DND-41 (cell line): Measurements from ENCODE around the gene FBLN5.

Experiments
- ATAC-seq: fragments of 200-7000 bp; cut with Tn5 transposase; 3 replicates; pipeline ENCODE4 v1.9.1; 2021; ENCODE audit warnings: low read depth; ENCODE audit not compliant: insufficient read depth
- DNase-seq: peaks from one replicate; pipeline ENCODE4 v3.0.0-alpha.2; 2020
- H2AFZ ChIP-seq: 2 replicates; pipeline ENCODE4 v1.6.0; 2012; ENCODE audit warnings: low read depth, low read length
- H3K27ac ChIP-seq: 2 replicates; pipeline ENCODE4 v1.5.1; 2012; ENCODE audit warnings: low read length, inconsistent platforms
- H3K27me3 ChIP-seq: fragments of 200-600 bp; sonication (generic); 2 replicates; pipeline ENCODE4 v1.6.0; 2012; ENCODE audit warnings: low read length, mild to moderate bottlenecking, inconsistent platforms; ENCODE audit not compliant: insufficient read depth, poor library complexity
- H3K36me3 ChIP-seq: 2 replicates; pipeline ENCODE4 v1.5.1; 2012; ENCODE audit warnings: low read length, inconsistent platforms; ENCODE audit not compliant: insufficient read depth
- H3K4me1 ChIP-seq: 2 replicates; pipeline ENCODE4 v1.5.1; 2012; ENCODE audit warnings: mild to moderate bottlenecking, low read length; ENCODE audit not compliant: insufficient read depth
- H3K4me2 ChIP-seq: 2 replicates; pipeline ENCODE4 v1.6.0; 2012; ENCODE audit warnings: mild to moderate bottlenecking, moderate library complexity, low read length, inconsistent platforms; ENCODE audit not compliant: insufficient read depth
- H3K4me3 ChIP-seq, 2 experiments: fragments of 200-600 bp in 1 of 2; shearing (Covaris generic) in 1 of 2; 2 replicates each; pipeline ENCODE4 v1.5.1; 2012 to 2016; ENCODE audit warnings: inconsistent platforms in 2 of 2, low read length in 2 of 2, mild to moderate bottlenecking in 2 of 2, low read depth in 1 of 2, moderate library complexity in 1 of 2
- H3K79me2 ChIP-seq: 2 replicates; pipeline ENCODE4 v1.6.0; 2012; ENCODE audit warnings: low read length, inconsistent platforms; ENCODE audit not compliant: insufficient read depth
- H3K9ac ChIP-seq: 2 replicates; pipeline ENCODE4 v1.6.0; 2012; ENCODE audit warnings: low read depth, mild to moderate bottlenecking, inconsistent platforms, low read length, moderate library complexity
- H3K9me3 ChIP-seq: 2 replicates; pipeline ENCODE4 v1.5.1; 2012; ENCODE audit warnings: low read length, moderate library complexity, mild to moderate bottlenecking, inconsistent platforms; ENCODE audit not compliant: insufficient read depth, severe bottlenecking
- H4K20me1 ChIP-seq: 2 replicates; pipeline ENCODE4 v1.6.0; 2012; ENCODE audit warnings: low read length; ENCODE audit not compliant: insufficient read depth
- EZH2 ChIP-seq: IDR thresholded peaks from 3 replicates; pipeline ENCODE4 v1.6.1; 2012; ENCODE audit warnings: borderline replicate concordance, low read depth, mild to moderate bottlenecking, moderate library complexity, low read length, inconsistent platforms; ENCODE audit not compliant: severe bottlenecking
- TF ChIP-seq, protein P1 (sequence below): IDR thresholded peaks from 2 replicates; pipeline ENCODE4 v1.5.1; 2012; ENCODE audit warnings: borderline replicate concordance, low read length, moderate library complexity, mild to moderate bottlenecking; ENCODE audit not compliant: poor library complexity, severe bottlenecking; ENCODE audit errors: extremely low read depth

Gene FBLN5

DNA sequence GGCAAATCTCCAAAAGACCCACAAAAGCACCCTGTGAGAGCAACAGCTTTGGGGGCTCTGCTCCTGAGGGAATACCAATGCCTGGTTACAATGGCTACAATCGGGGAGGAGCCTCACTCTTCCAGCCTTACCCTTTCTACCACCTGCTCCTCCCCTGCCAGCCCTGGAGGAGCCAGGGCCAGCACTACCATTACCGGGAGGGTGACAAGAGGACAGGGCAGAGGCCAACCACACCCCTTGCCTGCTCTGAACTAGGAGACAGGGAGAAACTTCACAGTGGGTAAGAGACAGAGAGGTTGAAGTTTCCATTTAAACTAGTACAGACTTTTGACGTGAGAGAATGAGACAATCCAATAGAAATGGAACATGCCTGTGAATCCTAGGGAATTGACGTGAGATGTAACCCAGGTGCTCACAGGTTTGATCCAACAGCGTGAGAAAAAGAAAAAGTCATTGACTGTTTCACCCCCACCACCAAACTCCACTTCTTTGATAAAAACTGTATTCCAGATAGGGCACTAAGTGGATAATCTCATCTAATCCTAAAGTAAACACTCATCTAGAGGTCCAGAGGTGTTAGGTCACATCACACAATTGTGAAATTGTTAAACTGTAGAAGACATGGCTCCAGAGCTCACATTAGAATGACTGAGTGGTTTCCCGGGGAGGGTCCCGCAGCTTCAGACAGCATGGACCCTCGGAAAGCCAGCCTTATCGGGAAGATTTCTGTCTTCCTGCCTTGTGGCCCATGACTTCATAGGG, 71.8 kb downstream of the FBLN5 start:
- no peaks in the 10 kb centered on the region for H3K36me3 ChIP-seq
- H3K27me3 ChIP-seq, result no peaks in the 10 kb centered on the region
- H3K9me3 ChIP-seq, result no peaks in the 10 kb centered on the region
- H2AFZ ChIP-seq, result no peak overlapping the region
- TF ChIP-seq, protein P1, sequence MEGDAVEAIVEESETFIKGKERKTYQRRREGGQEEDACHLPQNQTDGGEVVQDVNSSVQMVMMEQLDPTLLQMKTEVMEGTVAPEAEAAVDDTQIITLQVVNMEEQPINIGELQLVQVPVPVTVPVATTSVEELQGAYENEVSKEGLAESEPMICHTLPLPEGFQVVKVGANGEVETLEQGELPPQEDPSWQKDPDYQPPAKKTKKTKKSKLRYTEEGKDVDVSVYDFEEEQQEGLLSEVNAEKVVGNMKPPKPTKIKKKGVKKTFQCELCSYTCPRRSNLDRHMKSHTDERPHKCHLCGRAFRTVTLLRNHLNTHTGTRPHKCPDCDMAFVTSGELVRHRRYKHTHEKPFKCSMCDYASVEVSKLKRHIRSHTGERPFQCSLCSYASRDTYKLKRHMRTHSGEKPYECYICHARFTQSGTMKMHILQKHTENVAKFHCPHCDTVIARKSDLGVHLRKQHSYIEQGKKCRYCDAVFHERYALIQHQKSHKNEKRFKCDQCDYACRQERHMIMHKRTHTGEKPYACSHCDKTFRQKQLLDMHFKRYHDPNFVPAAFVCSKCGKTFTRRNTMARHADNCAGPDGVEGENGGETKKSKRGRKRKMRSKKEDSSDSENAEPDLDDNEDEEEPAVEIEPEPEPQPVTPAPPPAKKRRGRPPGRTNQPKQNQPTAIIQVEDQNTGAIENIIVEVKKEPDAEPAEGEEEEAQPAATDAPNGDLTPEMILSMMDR, result no peak
- TF ChIP-seq EZH2, result no peak
- peak overlapping the region; percentile 98 for H3K27ac ChIP-seq
- DNase-seq, result no peak
- no peak overlapping the region for H3K4me2 ChIP-seq
- H3K4me1 ChIP-seq, result peaks cover 59% of the 10 kb centered on the region
- ATAC-seq, result no peak
- H3K79me2 ChIP-seq, result no peaks in the 10 kb centered on the region
- no peak overlapping the region for H3K4me3 ChIP-seq
- no peaks in the 10 kb centered on the region for H4K20me1 ChIP-seq
- no peak overlapping the region; the same call in 1 of the 2 replicates for H3K9ac ChIP-seq

DNA sequence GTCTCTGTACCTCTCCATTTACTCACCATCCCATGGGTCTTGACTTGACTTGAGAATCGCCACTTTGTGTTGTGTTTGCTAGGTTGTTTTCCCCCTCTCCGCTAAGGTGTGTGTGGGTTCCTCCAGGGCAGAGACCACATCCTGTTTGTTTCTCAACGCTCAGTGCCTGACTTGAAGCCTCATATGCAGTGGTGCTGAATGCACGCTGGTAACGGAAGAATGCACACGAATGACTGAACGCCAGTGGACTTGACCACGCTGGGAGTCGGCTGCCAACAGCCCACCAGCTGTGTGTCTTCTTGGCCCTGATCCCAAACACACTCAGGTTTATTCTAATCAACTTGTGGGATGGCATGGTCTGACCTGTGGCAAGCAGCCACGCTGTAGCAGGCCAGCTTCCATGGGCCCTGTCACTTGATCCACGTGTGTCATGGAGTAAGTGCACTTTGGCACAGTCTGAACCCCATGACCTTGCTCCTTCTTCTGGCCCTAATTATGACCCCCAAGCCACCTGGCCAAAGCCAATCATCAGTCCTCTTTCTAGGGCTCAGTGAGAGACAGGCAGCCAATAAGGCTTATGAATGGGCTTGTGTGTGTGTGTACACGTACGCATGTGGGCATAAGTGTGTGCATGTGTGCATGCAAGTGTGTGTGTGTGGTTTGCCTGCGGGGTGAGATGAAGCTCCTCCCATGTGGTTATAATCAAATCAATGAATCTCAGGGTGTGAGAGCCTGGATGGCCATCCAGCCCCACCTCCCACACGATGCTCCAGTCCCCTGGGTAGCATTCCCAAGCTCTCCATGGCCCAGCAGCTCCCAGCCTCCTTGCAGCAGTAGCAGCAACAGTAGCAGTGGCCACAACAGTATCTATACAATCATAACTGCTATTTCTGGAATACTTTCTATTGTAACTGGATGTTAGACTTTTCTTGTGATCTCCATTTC, 73.8 kb downstream of the FBLN5 start:
- Histone ChIP-seq H3K4me1 (peaks cover 78% of the 10 kb centered on the region), H3K27me3 (no peaks in the 10 kb centered on the region), H3K27ac (peak overlapping the region; percentile 98), H3K4me3 (peak overlapping the region in 1 of 2 experiments; percentile 35; a peak in 1 of 4 replicates), H4K20me1 (no peaks in the 10 kb centered on the region), H3K9me3 (no peaks in the 10 kb centered on the region), H3K9ac (peak overlapping the region; percentile 57), H3K79me2 (no peaks in the 10 kb centered on the region), H2AFZ (peak overlapping the region; percentile 27), H3K36me3 (no peaks in the 10 kb centered on the region), H3K4me2 (peak overlapping the region; percentile 50)
- TF ChIP-seq, protein P1, result no peak
- no peak for TF ChIP-seq EZH2
- DNase-seq (peak; percentile 91), ATAC-seq (peak; percentile 90)

DNA sequence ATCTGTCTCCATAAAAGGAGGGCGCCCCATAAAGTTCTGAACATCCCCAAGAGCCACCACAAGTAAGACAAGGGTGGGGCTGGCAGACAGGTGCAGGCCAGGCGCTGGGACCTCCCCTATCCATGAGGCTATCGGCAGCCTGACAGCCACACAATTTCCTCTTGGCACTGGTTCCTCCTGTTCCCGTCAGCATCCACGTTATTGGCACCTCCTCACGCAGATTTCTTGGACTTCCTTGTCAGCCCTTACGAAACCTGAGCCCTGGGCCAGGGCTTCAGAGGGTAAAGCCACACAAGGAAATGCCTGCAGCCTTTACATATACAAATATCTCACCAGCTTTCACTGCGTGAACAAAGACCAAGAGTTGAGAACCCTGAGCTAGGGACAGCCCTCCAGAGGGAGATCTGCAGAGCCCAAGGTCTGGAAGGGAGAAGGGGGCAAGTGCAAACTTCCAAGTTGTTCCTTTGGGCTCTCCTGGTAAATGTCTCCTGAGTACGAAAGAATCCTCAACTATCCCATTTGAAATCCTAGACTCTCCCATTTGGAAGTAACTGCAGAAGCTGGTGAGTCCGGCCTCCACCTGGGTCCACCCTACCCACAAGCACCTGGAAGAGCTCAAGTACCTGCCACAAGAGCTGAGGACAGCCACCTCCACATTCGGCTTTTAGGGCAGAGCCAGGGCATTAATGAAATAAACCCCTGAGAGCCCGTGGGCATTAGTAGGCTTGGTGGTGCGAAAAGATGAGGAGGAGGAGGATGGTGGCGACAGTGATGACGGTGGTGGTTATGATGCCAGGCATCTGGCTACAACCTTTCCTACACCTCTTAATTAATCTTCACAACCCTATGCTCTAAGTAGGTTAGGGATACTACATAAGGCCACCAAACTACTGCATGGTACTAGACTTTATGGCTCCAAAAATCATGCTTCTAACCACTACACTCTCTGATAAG, 74.7 kb downstream of the FBLN5 start:
- Histone ChIP-seq H4K20me1 (no peaks in the 10 kb centered on the region), H3K27me3 (no peaks in the 10 kb centered on the region), H3K9ac (peak overlapping the region; percentile 57), H3K27ac (peak overlapping the region; percentile 98), H3K4me1 (peaks cover 87% of the 10 kb centered on the region), H3K79me2 (no peaks in the 10 kb centered on the region), H2AFZ (peak overlapping the region; percentile 31; the same call in 1 of the 2 replicates), H3K9me3 (no peaks in the 10 kb centered on the region), H3K4me2 (peak overlapping the region; percentile 50), H3K4me3 (peak overlapping the region in 1 of 2 experiments; percentile 35; a peak in 1 of 4 replicates), H3K36me3 (no peaks in the 10 kb centered on the region)
- TF ChIP-seq, protein P1, result no peak
- no peak for TF ChIP-seq EZH2
- peak; percentile 58 for DNase-seq
- ATAC-seq, result no peak; the same call in 2 of the 3 replicates
